T-helper 1 cell treated with Interleukin-12 subunit alpha and Interleukin-12 subunit beta and Interleukin-4 antibody, amounts not matched to agents 30 μg/mL and 1 μg/mL, for 36 hours (primary cell): ENCODE measurements around the gene CSMD2.

Experiments used
- H3K27ac Mint-ChIP-seq: one replicate; pipeline ENCODE4 v1.8.0; 2021; ENCODE audit warnings: mild to moderate bottlenecking, mixed read lengths
- H3K27me3 Mint-ChIP-seq: one replicate; pipeline ENCODE4 v1.8.0; 2021; ENCODE audit warnings: low read depth, mixed read lengths
- H3K36me3 Mint-ChIP-seq: one replicate; pipeline ENCODE4 v1.8.0; 2021; ENCODE audit warnings: low read depth, mixed read lengths
- H3K4me1 Mint-ChIP-seq: one replicate; pipeline ENCODE4 v1.8.0; 2021; ENCODE audit warnings: low read depth, mixed read lengths
- H3K4me3 Mint-ChIP-seq: one replicate; pipeline ENCODE4 v1.8.0; 2021; ENCODE audit warnings: mild to moderate bottlenecking, moderate library complexity, mixed read lengths
- H3K9me3 Mint-ChIP-seq: one replicate; pipeline ENCODE4 v1.8.0; 2021; ENCODE audit warnings: mixed read lengths

CSMD2 gene

GRCh38 chr1:33659641-33660040 is 505.4 kb downstream of the CSMD2 start:
- no peaks in the 10 kb centered on the region for H3K27me3 Mint-ChIP-seq
- no peaks in the 10 kb centered on the region for H3K4me1 Mint-ChIP-seq
- no peak overlapping the region for H3K27ac Mint-ChIP-seq
- H3K36me3 Mint-ChIP-seq, result no peaks in the 10 kb centered on the region
- H3K4me3 Mint-ChIP-seq, result no peak overlapping the region
- H3K9me3 Mint-ChIP-seq, result no peaks in the 10 kb centered on the region

DNA sequence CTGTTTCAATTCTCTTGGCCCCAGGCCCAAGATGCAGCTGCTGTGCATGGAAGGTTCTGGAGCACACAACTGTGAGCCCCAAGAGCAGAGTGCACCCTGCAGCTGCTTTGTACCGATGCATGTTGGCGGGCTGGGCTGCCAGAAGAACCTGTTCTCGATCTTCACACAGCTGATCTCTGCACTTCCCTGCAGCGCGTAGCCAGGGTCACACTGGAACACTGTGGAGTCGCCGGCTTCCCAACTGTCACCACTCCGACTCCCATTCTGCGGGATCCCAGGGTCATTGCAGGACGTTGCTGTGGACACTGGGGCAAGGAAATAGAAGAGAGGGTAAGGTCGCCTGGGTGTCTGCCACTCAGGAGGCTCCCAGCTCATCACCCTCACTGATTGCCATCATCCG is 507.2 kb downstream of the CSMD2 start:
- no peaks in the 10 kb centered on the region for H3K27me3 Mint-ChIP-seq
- no peak overlapping the region for H3K27ac Mint-ChIP-seq
- no peaks in the 10 kb centered on the region for H3K9me3 Mint-ChIP-seq
- no peak overlapping the region for H3K4me3 Mint-ChIP-seq
- H3K4me1 Mint-ChIP-seq, result no peaks in the 10 kb centered on the region
- H3K36me3 Mint-ChIP-seq, result no peaks in the 10 kb centered on the region

- Mint-ChIP-seq H3K27ac (no peak overlapping the region), H3K4me3 (no peak overlapping the region), H3K4me1 (no peaks in the 10 kb centered on the region), H3K36me3 (no peaks in the 10 kb centered on the region), H3K9me3 (no peaks in the 10 kb centered on the region), H3K27me3 (no peaks in the 10 kb centered on the region)
These were observed 508.5 kb downstream of the CSMD2 start for GRCh38 chr1:33656467-33657005.

GRCh38 chr1:33655496-33655895 is 509.5 kb downstream of the CSMD2 start:
- H3K4me3 Mint-ChIP-seq, result no peak overlapping the region
- no peaks in the 10 kb centered on the region for H3K4me1 Mint-ChIP-seq
- H3K27me3 Mint-ChIP-seq, result no peaks in the 10 kb centered on the region
- no peaks in the 10 kb centered on the region for H3K36me3 Mint-ChIP-seq
- H3K27ac Mint-ChIP-seq, result no peak overlapping the region
- H3K9me3 Mint-ChIP-seq, result no peaks in the 10 kb centered on the region

- Mint-ChIP-seq H3K4me1 (no peaks in the 10 kb centered on the region), H3K4me3 (no peak overlapping the region), H3K27me3 (no peaks in the 10 kb centered on the region), H3K9me3 (no peaks in the 10 kb centered on the region), H3K27ac (no peak overlapping the region), H3K36me3 (no peaks in the 10 kb centered on the region)
These were observed 510.7 kb downstream of the CSMD2 start for GRCh38 chr1:33654267-33654834.

GRCh38 chr1:33653226-33653625 is 511.8 kb downstream of the CSMD2 start:
- Mint-ChIP-seq H3K4me3 (no peak overlapping the region), H3K9me3 (no peaks in the 10 kb centered on the region), H3K27ac (no peak overlapping the region), H3K4me1 (no peaks in the 10 kb centered on the region), H3K27me3 (no peaks in the 10 kb centered on the region), H3K36me3 (no peaks in the 10 kb centered on the region)

GRCh38 chr1:33650708-33651107 is 514.3 kb downstream of the CSMD2 start:
- Mint-ChIP-seq H3K4me3 (no peak overlapping the region), H3K9me3 (no peaks in the 10 kb centered on the region), H3K4me1 (no peaks in the 10 kb centered on the region), H3K27ac (no peak overlapping the region), H3K36me3 (no peaks in the 10 kb centered on the region), H3K27me3 (peaks cover 3% of the 10 kb centered on the region)

GRCh38 chr1:33649759-33650158 is 515.3 kb downstream of the CSMD2 start:
- no peaks in the 10 kb centered on the region for H3K4me1 Mint-ChIP-seq
- peaks cover 3% of the 10 kb centered on the region for H3K27me3 Mint-ChIP-seq
- H3K27ac Mint-ChIP-seq, result no peak overlapping the region
- no peak overlapping the region for H3K4me3 Mint-ChIP-seq
- H3K36me3 Mint-ChIP-seq, result no peaks in the 10 kb centered on the region
- no peaks in the 10 kb centered on the region for H3K9me3 Mint-ChIP-seq

DNA sequence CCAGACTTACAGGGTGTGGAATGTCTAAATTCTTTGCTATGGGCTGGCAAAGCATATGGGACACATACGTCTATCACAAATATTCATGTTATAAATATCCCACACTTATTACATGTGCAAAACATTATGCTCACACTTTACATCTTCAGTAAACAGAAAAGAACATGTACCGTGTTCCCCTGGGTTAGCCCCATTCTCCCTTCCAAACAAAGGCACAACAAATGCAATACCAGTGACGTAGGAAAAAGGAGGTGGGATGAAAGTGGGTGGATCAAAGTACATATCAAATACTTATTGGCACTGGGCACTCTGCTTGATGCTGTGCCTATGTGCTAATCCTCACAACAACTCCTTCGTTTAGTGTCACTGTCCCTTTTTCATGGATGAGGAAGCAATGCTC is 521.8 kb downstream of the CSMD2 start:
- Mint-ChIP-seq H3K9me3 (no peaks in the 10 kb centered on the region), H3K4me3 (no peak overlapping the region), H3K36me3 (no peaks in the 10 kb centered on the region), H3K4me1 (no peaks in the 10 kb centered on the region), H3K27ac (no peak overlapping the region), H3K27me3 (peaks cover 10% of the 10 kb centered on the region)

GRCh38 chr1:33641104-33641830 is 523.8 kb downstream of the CSMD2 start:
- Mint-ChIP-seq H3K27me3 (peaks cover 7% of the 10 kb centered on the region), H3K27ac (no peak overlapping the region), H3K9me3 (no peaks in the 10 kb centered on the region), H3K36me3 (no peaks in the 10 kb centered on the region), H3K4me3 (no peak overlapping the region), H3K4me1 (no peaks in the 10 kb centered on the region)

DNA sequence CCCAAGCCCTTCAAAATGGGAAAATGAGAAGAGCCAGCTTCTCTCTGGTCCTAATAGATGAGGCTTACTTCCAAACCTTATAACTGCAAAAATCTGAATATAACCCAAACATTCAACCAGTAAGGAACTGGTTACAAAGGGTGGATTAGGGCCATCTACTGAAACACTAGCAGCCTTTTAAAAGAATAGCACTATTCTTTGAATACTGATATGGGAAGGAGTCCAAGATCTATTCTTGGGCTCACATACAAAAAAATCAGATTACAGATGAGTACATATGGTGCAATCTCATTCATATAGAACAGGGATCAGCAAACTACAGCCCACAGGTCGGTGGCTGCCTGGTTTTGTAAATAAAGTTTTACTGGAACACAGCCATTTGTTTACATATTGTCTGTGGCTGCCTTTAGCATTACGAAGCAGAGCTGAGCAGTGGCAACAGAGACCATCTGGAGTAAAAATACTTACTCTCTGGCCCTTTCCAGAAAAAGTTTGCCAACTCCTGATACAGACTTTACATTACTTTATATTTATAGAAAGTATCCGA is 524.8 kb downstream of the CSMD2 start:
- H3K4me1 Mint-ChIP-seq, result no peaks in the 10 kb centered on the region
- no peaks in the 10 kb centered on the region for H3K9me3 Mint-ChIP-seq
- no peak overlapping the region for H3K4me3 Mint-ChIP-seq
- H3K36me3 Mint-ChIP-seq, result no peaks in the 10 kb centered on the region
- peaks cover 7% of the 10 kb centered on the region for H3K27me3 Mint-ChIP-seq
- H3K27ac Mint-ChIP-seq, result no peak overlapping the region

- Mint-ChIP-seq H3K9me3 (no peaks in the 10 kb centered on the region), H3K4me1 (no peaks in the 10 kb centered on the region), H3K27me3 (peaks cover 15% of the 10 kb centered on the region), H3K4me3 (no peak overlapping the region), H3K36me3 (no peaks in the 10 kb centered on the region), H3K27ac (no peak overlapping the region)
These were observed 527.1 kb downstream of the CSMD2 start for GRCh38 chr1:33637846-33638440.

GRCh38 chr1:33636209-33636608 is 528.8 kb downstream of the CSMD2 start:
- no peak overlapping the region for H3K4me3 Mint-ChIP-seq
- H3K27me3 Mint-ChIP-seq, result peaks cover 18% of the 10 kb centered on the region
- H3K4me1 Mint-ChIP-seq, result no peaks in the 10 kb centered on the region
- H3K36me3 Mint-ChIP-seq, result no peaks in the 10 kb centered on the region
- no peaks in the 10 kb centered on the region for H3K9me3 Mint-ChIP-seq
- no peak overlapping the region for H3K27ac Mint-ChIP-seq

- H3K36me3 Mint-ChIP-seq, result no peaks in the 10 kb centered on the region
These were observed 529.6 kb downstream of the CSMD2 start for GRCh38 chr1:33635336-33636012.

More at GRCh38 chr1:33635336-33636012, 529.6 kb downstream of the CSMD2 start:
- Mint-ChIP-seq H3K9me3 (no peaks in the 10 kb centered on the region), H3K4me1 (no peaks in the 10 kb centered on the region), H3K27ac (no peak overlapping the region), H3K27me3 (peaks cover 24% of the 10 kb centered on the region), H3K4me3 (no peak overlapping the region)
